HEK293T (cell line): ENCODE measurements around the gene TRERF1.

Experiments used
- CTCF ChIA-PET: fragments of 350-600 bp; formaldehyde crosslinking; extraction: SDS; loops from one replicate; lab custom pipeline; 2021; ENCODE audit warnings: antibody characterized with exemption, inconsistent platforms; lab: Yijun Ruan, JAX
- POLR2A ChIA-PET: fragments of 350-600 bp; formaldehyde crosslinking; extraction: SDS; loops from one replicate; lab custom pipeline; 2020; ENCODE audit warnings: antibody characterized with exemption, inconsistent platforms; lab: Yijun Ruan, JAX
- DNase-seq: peaks from one replicate; pipeline ENCODE4 v3.0.0; 2012; ENCODE audit warnings: mixed read lengths; ENCODE audit errors: extremely low spot score
- ARNT ChIP-seq: fragments of 450-650 bp; IDR thresholded peaks from 2 replicates; pipeline ENCODE4 v1.6.1; 2017; ENCODE audit warnings: mild to moderate bottlenecking
- BHLHE40 ChIP-seq: fragments of 450-650 bp; IDR thresholded peaks from 2 replicates; pipeline ENCODE4 v1.6.1; 2016; ENCODE audit warnings: mild to moderate bottlenecking, moderate library complexity, borderline replicate concordance
- CTBP1 ChIP-seq: fragments of 450-650 bp; IDR thresholded peaks from 2 replicates; pipeline ENCODE4 v1.6.1; 2016; ENCODE audit warnings: borderline replicate concordance
- ELF4 ChIP-seq: fragments of 450-650 bp; IDR thresholded peaks from 2 replicates; pipeline ENCODE4 v1.6.1; 2017; ENCODE audit warnings: antibody characterized with exemption
- FOXA1 ChIP-seq: fragments of 450-650 bp; IDR thresholded peaks from 2 replicates; pipeline ENCODE4 v1.6.1; 2016; ENCODE audit warnings: mild to moderate bottlenecking
- FOXK2 ChIP-seq: fragments of 450-650 bp; IDR thresholded peaks from 2 replicates; pipeline ENCODE4 v1.6.1; 2016; ENCODE audit warnings: mild to moderate bottlenecking
- FOXM1 ChIP-seq: fragments of 450-650 bp; IDR thresholded peaks from 2 replicates; pipeline ENCODE4 v1.6.1; 2017; ENCODE audit warnings: mild to moderate bottlenecking, borderline replicate concordance
- HDGF ChIP-seq: fragments of 450-650 bp; IDR thresholded peaks from 2 replicates; pipeline ENCODE4 v1.6.1; 2017; ENCODE audit warnings: antibody characterized with exemption, borderline replicate concordance
- L3MBTL2 ChIP-seq: fragments of 450-650 bp; conservative IDR thresholded peaks from 2 replicates; pipeline ENCODE4 v1.6.1; 2016; ENCODE audit warnings: mild to moderate bottlenecking
- LEF1 ChIP-seq: fragments of 450-650 bp; IDR thresholded peaks from 2 replicates; pipeline ENCODE4 v1.6.1; 2017; ENCODE audit warnings: mild to moderate bottlenecking, borderline replicate concordance
- NFRKB ChIP-seq: fragments of 450-650 bp; IDR thresholded peaks from 2 replicates; pipeline ENCODE4 v1.6.1; 2016; ENCODE audit warnings: mild to moderate bottlenecking, moderate library complexity
- PKNOX1 ChIP-seq: fragments of 450-650 bp; IDR thresholded peaks from 2 replicates; pipeline ENCODE4 v1.6.1; 2016
- SP1 ChIP-seq: fragments of 450-650 bp; IDR thresholded peaks from 2 replicates; pipeline ENCODE4 v1.6.1; 2017
- SUZ12 ChIP-seq: fragments of 450-650 bp; IDR thresholded peaks from 2 replicates; pipeline ENCODE4 v1.6.1; 2016; ENCODE audit warnings: mild to moderate bottlenecking
- TARDBP ChIP-seq: fragments of 450-650 bp; IDR thresholded peaks from 2 replicates; pipeline ENCODE4 v1.6.1; 2016
- ZNF384 ChIP-seq: fragments of 450-650 bp; IDR thresholded peaks from 2 replicates; pipeline ENCODE4 v1.6.1; 2016

TRERF1 gene

GRCh38 chr6:42337985-42338743 lies 113.6 kb downstream of the TRERF1 start:
- no peak for TF ChIP-seq FOXK2
- TF ChIP-seq TARDBP: no peak
- no peak for TF ChIP-seq CTBP1
- ChIA-PET POLR2A (no interaction called here), CTCF (no interaction called here)
- no peak for DNase-seq

GRCh38 chr6:42336431-42336830 lies 115.3 kb downstream of the TRERF1 start:
- TF ChIP-seq FOXA1: no peak
- no peak for TF ChIP-seq FOXM1
- no peak for DNase-seq
- ChIA-PET CTCF (no interaction called here), POLR2A (no interaction called here)

GRCh38 chr6:42335896-42336295 lies 115.8 kb downstream of the TRERF1 start:
- POLR2A ChIA-PET: no interaction called here
- CTCF ChIA-PET: no interaction called here
- TF ChIP-seq LEF1 (no peak), NFRKB (no peak), SP1 (no peak), SUZ12 (no peak), L3MBTL2 (no peak), ELF4 (no peak)
- no peak for DNase-seq

- POLR2A ChIA-PET: no interaction called here
- no peak for DNase-seq
- CTCF ChIA-PET: no interaction called here
- no peak for TF ChIP-seq TARDBP
- no peak for TF ChIP-seq ZNF384
- no peak for TF ChIP-seq ARNT
- no peak for TF ChIP-seq FOXK2
- no peak for TF ChIP-seq PKNOX1
- TF ChIP-seq ELF4: no peak
- no peak for TF ChIP-seq LEF1
- no peak for TF ChIP-seq NFRKB
- no peak for TF ChIP-seq SUZ12
- TF ChIP-seq CTBP1: no peak
- TF ChIP-seq FOXA1: no peak
- no peak for TF ChIP-seq BHLHE40
- no peak for TF ChIP-seq FOXM1
Observed at GRCh38 chr6:42334870-42335269, 116.9 kb downstream of the TRERF1 start.

GRCh38 chr6:42333612-42334011 lies 118.1 kb downstream of the TRERF1 start:
- ChIA-PET CTCF (no interaction called here), POLR2A (no interaction called here)
- DNase-seq: no peak
- no peak for TF ChIP-seq NFRKB
- TF ChIP-seq LEF1: no peak
- TF ChIP-seq SUZ12: no peak
- TF ChIP-seq FOXM1: no peak
- TF ChIP-seq HDGF: no peak
- TF ChIP-seq TARDBP: no peak

- CTCF ChIA-PET: interaction anchor here (1.1 kb wide), 1 partner anchor 215 kb away, joined by 4 read pairs; no protein-coding TSS in a partner anchor
- DNase-seq: no peak
- TF ChIP-seq CTBP1: no peak
- no peak for TF ChIP-seq NFRKB
- TF ChIP-seq FOXA1: no peak
- TF ChIP-seq FOXK2: no peak
- TF ChIP-seq PKNOX1: no peak
- TF ChIP-seq SUZ12: no peak
- no peak for TF ChIP-seq L3MBTL2
- no peak for TF ChIP-seq HDGF
- TF ChIP-seq ELF4: no peak
- POLR2A ChIA-PET: no interaction called here
Observed at GRCh38 chr6:42332916-42333315, 118.8 kb downstream of the TRERF1 start.

- POLR2A ChIA-PET: interaction anchor here (1.0 kb wide), 1 partner anchor 122 kb away, joined by 3 read pairs; no protein-coding TSS in a partner anchor
- no peak for TF ChIP-seq LEF1
- no peak for TF ChIP-seq FOXM1
- no peak for TF ChIP-seq NFRKB
- TF ChIP-seq CTBP1: no peak
- no peak for TF ChIP-seq SP1
- no peak for TF ChIP-seq SUZ12
- TF ChIP-seq PKNOX1: no peak
- TF ChIP-seq FOXK2: no peak
- no peak for TF ChIP-seq L3MBTL2
- no peak for TF ChIP-seq BHLHE40
- TF ChIP-seq FOXA1: no peak
- no peak for TF ChIP-seq TARDBP
- no peak for TF ChIP-seq ZNF384
- TF ChIP-seq ARNT: no peak
- TF ChIP-seq HDGF: no peak
- TF ChIP-seq ELF4: no peak
- CTCF ChIA-PET: no interaction called here
- DNase-seq: no peak
Observed at GRCh38 chr6:42331019-42331418, 120.7 kb downstream of the TRERF1 start.
